ENCODE results near the gene DNAAF9.

Gene DNAAF9

DNA sequence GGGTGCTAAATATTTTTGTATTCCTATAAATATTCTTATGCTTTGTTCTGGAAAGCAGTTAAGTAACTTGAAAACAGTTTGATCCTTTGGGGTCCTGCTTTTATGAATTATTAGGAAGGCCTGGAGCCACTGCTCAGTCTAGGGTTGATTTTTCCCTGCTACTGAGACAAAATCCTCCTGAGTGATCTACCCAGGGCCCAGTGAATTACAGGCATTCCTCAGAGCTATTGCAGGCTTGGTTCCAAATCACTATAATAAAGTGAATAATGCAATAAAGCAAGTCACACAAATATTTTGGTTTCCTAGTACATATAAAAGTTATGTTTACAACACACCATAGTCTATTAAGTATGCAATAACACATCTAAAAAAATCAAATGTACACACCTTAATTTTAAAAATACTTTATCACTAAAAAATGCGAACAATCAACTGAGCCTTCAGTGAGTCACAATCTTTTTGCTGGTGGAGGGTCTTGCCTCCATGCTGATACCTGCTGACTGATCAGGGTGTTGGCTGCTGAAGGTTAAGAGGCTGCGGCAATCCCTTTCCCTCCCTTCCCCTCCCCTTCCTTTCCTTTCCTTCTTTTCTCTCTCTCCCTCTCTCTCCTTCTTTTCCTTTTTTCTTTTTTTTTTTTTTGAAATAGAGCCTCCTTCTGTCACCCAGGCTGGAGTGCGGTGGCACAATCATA, 43.0 kb downstream of the DNAAF9 start:
- no peak for DNase-seq

DNA sequence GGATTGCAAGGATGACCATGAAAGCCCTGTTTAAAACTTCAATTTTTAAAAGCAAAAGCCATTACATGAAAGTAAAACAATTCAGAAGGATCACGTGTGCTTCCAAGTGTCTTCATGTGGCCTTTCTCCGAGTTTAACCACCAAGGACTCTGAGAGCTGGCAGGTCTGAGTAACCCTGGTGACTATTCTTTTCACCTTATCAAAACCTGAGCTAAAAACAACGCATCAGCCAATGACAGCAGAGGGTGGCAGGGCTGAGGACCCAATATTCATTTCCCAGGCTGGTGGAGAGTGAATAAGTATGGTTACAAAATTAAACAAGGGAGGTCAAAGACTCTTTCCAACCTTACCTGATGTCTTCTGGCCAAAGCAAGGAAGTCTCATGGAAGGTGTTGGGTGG, 46.7 kb downstream of the DNAAF9 start:
- DNase-seq, result no peak

DNA sequence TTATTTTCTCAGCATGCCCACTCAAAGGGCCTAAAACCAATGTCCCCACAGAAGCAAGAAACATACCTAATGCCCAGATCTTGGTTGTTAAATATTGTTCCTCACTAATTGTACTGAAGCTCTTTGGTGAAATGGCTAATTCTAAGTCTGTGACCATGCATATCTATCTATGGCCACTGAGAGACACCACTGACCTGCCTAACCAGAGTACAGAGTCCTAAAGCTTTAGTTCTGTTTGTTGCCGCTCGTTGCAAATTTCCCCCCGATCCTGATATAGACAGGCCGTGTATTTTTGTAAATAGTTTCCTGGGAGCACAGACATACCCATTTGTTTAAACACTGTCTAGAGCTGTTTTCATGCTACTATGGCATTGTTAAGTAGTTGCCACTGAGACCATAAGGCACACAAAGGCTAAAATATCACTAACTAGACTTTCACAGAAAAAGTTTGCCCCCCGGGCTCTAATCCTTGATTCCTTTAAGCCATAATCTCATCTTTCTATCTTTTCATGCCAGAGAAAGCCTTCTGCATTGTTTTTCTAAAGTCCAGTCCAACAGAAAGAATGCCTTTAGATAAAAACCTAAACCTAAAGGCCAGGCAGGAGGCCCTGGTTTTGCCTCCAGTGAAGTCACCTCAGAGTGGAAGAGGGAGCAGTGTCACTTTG, 48.7 kb downstream of the DNAAF9 start:
- no peak for DNase-seq
